ENCODE results near the gene ZNF552. TPM values are rescaled to one million over a fixed set of nuclear protein-coding genes. Genes with fewer than 3 reads are reported as not detected.
"Not testable (repeated sequence)": the region's sequence is repeated elsewhere in the genome, so short reads cannot be mapped to it uniquely, and the experiment has no call there.

Gene ZNF552
- total and polyA plus RNA-seq, 2 of the 4 experiments (the other 2 are of a cell fraction) = 2.8 to 4.7 TPM

DNA sequence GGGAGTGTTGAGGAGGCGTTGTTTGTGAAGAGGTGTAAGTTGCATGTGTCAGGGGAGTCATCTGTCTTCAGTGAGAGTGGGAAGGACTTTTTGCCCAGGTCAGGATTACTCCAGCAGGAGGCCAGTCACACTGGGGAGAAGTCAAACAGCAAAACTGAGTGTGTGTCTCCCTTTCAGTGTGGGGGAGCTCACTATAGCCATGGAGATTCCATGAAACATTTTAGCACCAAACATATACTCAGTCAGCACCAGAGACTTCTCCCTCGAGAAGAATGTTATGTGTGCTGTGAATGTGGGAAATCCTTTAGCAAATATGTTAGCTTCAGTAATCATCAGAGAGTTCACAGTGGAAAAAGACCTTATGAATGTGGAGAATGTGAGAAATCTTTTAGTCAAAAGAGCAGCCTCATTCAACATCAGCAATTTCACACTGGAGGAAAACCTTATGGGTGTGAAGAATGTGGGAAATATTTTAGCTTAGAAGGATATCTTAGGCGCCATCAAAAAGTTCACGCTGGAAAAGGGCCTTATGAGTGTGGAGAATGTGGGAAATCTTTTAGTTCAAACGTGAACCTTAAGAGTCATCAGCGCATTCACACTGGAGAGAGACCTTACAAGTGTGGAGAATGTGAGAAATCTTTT lies 26.5 kb upstream of the ZNF552 start:
- peaks cover 6% of the 10 kb centered on the region; the same call in 1 of the 2 replicates for H3K9me1 ChIP-seq (ENCODE audit: insufficient read depth, low read length)
- H3K18ac ChIP-seq (ENCODE audit: low read depth, low read length) = no peak overlapping the region
- no TSS peak for BruUV-seq (replicated peaks)
- H2BK20ac ChIP-seq (ENCODE audit: low read depth, low read length) = no peak overlapping the region
- no peak overlapping the region for H3K56ac ChIP-seq (ENCODE audit: extremely low read depth, insufficient read depth, low read length)
- no peak overlapping the region for H3K23ac ChIP-seq (ENCODE audit: low read depth, low read length)
- H3K4me1 ChIP-seq (ENCODE audit: control insufficient read depth, insufficient read depth, low read length) = no peaks in the 10 kb centered on the region
- H4K5ac ChIP-seq (ENCODE audit: low read depth, low read length) = no peak overlapping the region
- H3K79me1 ChIP-seq (ENCODE audit: low read depth in 1 of 2, low read length in 2 of 2) = peaks cover 37 to 64% of the 10 kb centered on the region in 2 experiments
- no peak overlapping the region for H2BK5ac ChIP-seq (ENCODE audit: low read depth, low read length, poor library complexity, severe bottlenecking)
- no peak overlapping the region for H2BK15ac ChIP-seq (ENCODE audit: low read depth, low read length)
- ChIA-PET POLR2A (ENCODE audit: unreplicated experiment) (no interaction called here), CTCF (no interaction called here)
- no peak for TF ChIP-seq MAFK (IDR thresholded peaks at IDR 0.05; ENCODE audit: low read depth, low read length)
- no peak for TF ChIP-seq CEBPB (IDR thresholded peaks at IDR 0.05; ENCODE audit: low read depth, low read length)
- no peak for TF ChIP-seq POLR2A (IDR thresholded peaks at IDR 0.05; ENCODE audit: low read depth, low read length)
- no peak overlapping the region for H3K4me3 ChIP-seq (ENCODE audit: insufficient read depth, low read depth, low read length)
- dilution Hi-C loops (cut with HindIII; ENCODE audit: low sequenced_read_pairs, unreplicated experiment) = no loop called here
- H3K36me3 ChIP-seq (ENCODE audit: control insufficient read depth, insufficient read depth, low read length) = peaks cover 25% of the 10 kb centered on the region
- in situ Hi-C loops (cut with MboI; ENCODE audit: low sequenced_read_pairs) = no loop called here
- no peak overlapping the region for H3K27ac ChIP-seq (ENCODE audit: insufficient read depth, low read length)
- no peak overlapping the region for H2AK5ac ChIP-seq (ENCODE audit: low read depth, low read length)
- peaks cover 57% of the 10 kb centered on the region for H4K20me1 ChIP-seq (ENCODE audit: insufficient read depth, low read length)
- DNase-seq = no peak
- H2AK9ac ChIP-seq (replicated peaks; ENCODE audit: low read depth, low read length, poor library complexity) = no peak overlapping the region
- intact Hi-C loops (cut with micrococcal nuclease) = no loop called here
- no peak overlapping the region for H2AFZ ChIP-seq (replicated peaks; ENCODE audit: low read length, poor library complexity)
- ATAC-seq (ENCODE audit: low read depth) = 0 out of 2 replicates have a peak, but pooled peaks have one; percentile 35
- no peaks in the 10 kb centered on the region for H3K27me3 ChIP-seq (ENCODE audit: control insufficient read depth, insufficient read depth, low read length)
- no peak overlapping the region for H4K8ac ChIP-seq (ENCODE audit: low read depth in 2 of 2, low read length in 2 of 2)
- WGBS, 2 experiments (ENCODE audit: extremely low coverage in 2 of 2, insufficient read length in 1 of 2) = 74% methylated on average over 4 of the region's 6 CpGs; no CpG with 5 or more reads in 1 of the 2 experiments
- H3K4me2 ChIP-seq (ENCODE audit: low read depth, low read length) = no peak overlapping the region
- H3K14ac ChIP-seq (replicated peaks; ENCODE audit: low read depth, low read length) = no peak overlapping the region
- H3K9me3 ChIP-seq (ENCODE audit: control insufficient read depth, insufficient read depth, low read length) = no peaks in the 10 kb centered on the region
- no peak overlapping the region for H3K9ac ChIP-seq (ENCODE audit: low read depth, low read length)
- H2BK120ac ChIP-seq (ENCODE audit: low read depth, low read length) = no peak overlapping the region
- no peak overlapping the region for H4K91ac ChIP-seq (ENCODE audit: insufficient read depth, low read depth, low read length)
- no peak overlapping the region for H3K4ac ChIP-seq (ENCODE audit: low read depth, low read length)

DNA sequence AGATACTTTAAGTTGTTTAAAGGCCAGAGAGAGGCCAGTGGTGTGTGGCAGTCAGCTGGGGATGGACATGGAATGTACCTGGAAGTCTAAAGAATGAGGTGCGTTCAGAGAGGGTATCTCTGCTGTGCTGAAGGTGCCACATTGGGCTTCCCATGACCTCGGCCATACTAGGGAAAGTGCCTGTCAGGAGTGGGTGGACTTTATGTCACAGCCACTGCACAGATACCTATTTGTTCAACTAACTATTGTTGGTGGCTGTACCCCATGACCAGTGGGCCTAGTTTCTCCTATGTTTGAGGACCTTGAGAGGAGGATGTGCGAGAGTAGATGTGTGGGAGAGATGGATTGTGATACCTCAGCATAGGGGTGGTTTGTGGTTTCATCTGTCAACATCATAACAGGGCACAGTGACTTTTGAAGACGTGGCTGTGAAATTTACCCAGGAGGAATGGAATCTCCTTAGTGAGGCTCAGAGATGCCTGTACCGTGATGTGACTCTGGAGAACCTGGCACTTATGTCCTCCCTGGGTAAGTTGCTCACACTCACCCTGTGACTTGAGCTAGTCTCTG lies 24.0 kb upstream of the ZNF552 start:
- H2BK5ac ChIP-seq (ENCODE audit: low read depth, low read length, poor library complexity, severe bottlenecking); BruUV-seq (replicated peaks); H2AFZ ChIP-seq (replicated peaks; ENCODE audit: low read length, poor library complexity); H3K9ac ChIP-seq (ENCODE audit: low read depth, low read length); H3K4me3 ChIP-seq (ENCODE audit: insufficient read depth, low read depth, low read length); H2AK9ac ChIP-seq (replicated peaks; ENCODE audit: low read depth, low read length, poor library complexity); CTCF ChIA-PET; H3K4ac ChIP-seq (ENCODE audit: low read depth, low read length); H3K4me1 ChIP-seq (ENCODE audit: control insufficient read depth, insufficient read depth, low read length); H4K91ac ChIP-seq (ENCODE audit: insufficient read depth, low read depth, low read length); H3K56ac ChIP-seq (ENCODE audit: extremely low read depth, insufficient read depth, low read length); H3K9me1 ChIP-seq (ENCODE audit: insufficient read depth, low read length); in situ Hi-C loops (cut with MboI; ENCODE audit: low sequenced_read_pairs); H3K27me3 ChIP-seq (ENCODE audit: control insufficient read depth, insufficient read depth, low read length); H3K4me2 ChIP-seq (ENCODE audit: low read depth, low read length); POLR2A ChIA-PET (ENCODE audit: unreplicated experiment); H3K27ac ChIP-seq (ENCODE audit: insufficient read depth, low read length); dilution Hi-C loops (cut with HindIII; ENCODE audit: low sequenced_read_pairs, unreplicated experiment); H2BK20ac ChIP-seq (ENCODE audit: low read depth, low read length); H3K9me3 ChIP-seq (ENCODE audit: control insufficient read depth, insufficient read depth, low read length); ATAC-seq (ENCODE audit: low read depth); DNase-seq; H2BK120ac ChIP-seq (ENCODE audit: low read depth, low read length); H4K5ac ChIP-seq (ENCODE audit: low read depth, low read length); H3K14ac ChIP-seq (replicated peaks; ENCODE audit: low read depth, low read length); H2BK15ac ChIP-seq (ENCODE audit: low read depth, low read length); H4K8ac ChIP-seq (ENCODE audit: low read depth in 2 of 2, low read length in 2 of 2); H3K18ac ChIP-seq (ENCODE audit: low read depth, low read length); H3K23ac ChIP-seq (ENCODE audit: low read depth, low read length); H2AK5ac ChIP-seq (ENCODE audit: low read depth, low read length); intact Hi-C loops (cut with micrococcal nuclease): not testable (repeated sequence)
- no CpG with 5 or more reads among the region's 5 CpGs for WGBS, 2 experiments (ENCODE audit: extremely low coverage in 2 of 2, insufficient read length in 1 of 2)
- H3K36me3 ChIP-seq (ENCODE audit: control insufficient read depth, insufficient read depth, low read length) = peaks cover 20% of the 10 kb centered on the region
- peaks cover 18 to 43% of the 10 kb centered on the region in 2 experiments for H3K79me1 ChIP-seq (ENCODE audit: low read depth in 1 of 2, low read length in 2 of 2)
- H4K20me1 ChIP-seq (ENCODE audit: insufficient read depth, low read length) = peaks cover 44% of the 10 kb centered on the region

Data from IMR-90 (cell line).